Choroid plexus epithelial cell (primary cell): Measurements from ENCODE around the gene TSPAN18.

Experiments
- DNase-seq: peaks from one replicate; pipeline ENCODE4 v3.0.0-alpha.2; 2010; ENCODE audit warnings: low read depth
- H3K4me3 ChIP-seq: 2 replicates; pipeline ENCODE4 v1.5.1; 2011; ENCODE audit warnings: low read depth, mild to moderate bottlenecking, control low read depth, low read length, moderate library complexity
- CTCF ChIP-seq: conservative IDR thresholded peaks from 2 replicates; pipeline ENCODE4 v1.5.1; 2011; ENCODE audit warnings: low read depth, mild to moderate bottlenecking, control low read depth, inconsistent platforms, low read length, moderate library complexity

TSPAN18 gene

GRCh38 chr11:44729063-44729462, 2.3 kb downstream of the TSPAN18 start:
- no peak overlapping the region for H3K4me3 ChIP-seq
- no peak for DNase-seq
- no peak for TF ChIP-seq CTCF

DNA sequence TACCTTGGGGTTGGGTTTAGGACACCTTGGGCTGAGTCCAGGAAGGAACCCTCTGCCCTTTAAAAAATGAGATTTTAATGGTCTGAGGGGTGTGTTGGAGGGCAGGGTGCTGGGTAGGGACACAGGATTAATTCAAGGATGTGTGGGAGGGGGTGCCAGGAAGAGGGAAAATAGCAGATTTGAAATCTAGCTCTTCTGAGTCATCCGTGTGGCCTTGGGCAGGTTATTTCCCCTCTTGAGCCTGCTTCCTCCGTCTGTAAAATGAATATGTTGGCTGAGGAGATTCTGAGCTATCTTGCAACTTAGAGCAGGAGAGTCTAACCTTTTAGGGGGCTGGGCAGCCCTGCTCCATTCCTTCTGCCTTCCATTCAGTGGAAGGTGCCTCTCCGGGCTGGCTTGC, 3.0 kb downstream of the TSPAN18 start:
- no peak for DNase-seq
- no peak overlapping the region for H3K4me3 ChIP-seq
- no peak for TF ChIP-seq CTCF

- TF ChIP-seq CTCF = no peak
- DNase-seq = no peak
- no peak overlapping the region for H3K4me3 ChIP-seq
Observed at GRCh38 chr11:44730775-44731174, 4.0 kb downstream of the TSPAN18 start.

GRCh38 chr11:44731685-44732430, 5.1 kb downstream of the TSPAN18 start:
- TF ChIP-seq CTCF = no peak
- H3K4me3 ChIP-seq = no peak overlapping the region
- no peak for DNase-seq

DNA sequence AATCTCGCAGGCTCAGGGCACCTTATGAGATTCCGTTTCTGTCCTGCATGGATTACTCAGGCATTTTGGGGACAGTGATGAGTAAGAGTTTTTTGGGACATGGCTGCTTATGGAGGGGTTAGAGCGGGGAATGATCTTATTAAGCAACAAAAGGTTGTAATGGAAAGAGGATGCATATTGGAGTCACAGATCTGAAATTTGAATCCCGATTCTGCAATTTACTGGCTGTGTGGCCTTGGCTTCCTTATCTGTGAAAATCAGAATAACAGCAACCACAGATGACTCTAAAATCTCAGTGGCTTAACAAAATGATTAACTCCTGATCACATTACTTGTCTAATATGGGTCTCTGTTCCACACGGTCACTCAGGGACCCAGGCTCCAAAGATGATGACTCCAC, 5.8 kb downstream of the TSPAN18 start:
- no peak for TF ChIP-seq CTCF
- no peak overlapping the region for H3K4me3 ChIP-seq
- DNase-seq = no peak

DNA sequence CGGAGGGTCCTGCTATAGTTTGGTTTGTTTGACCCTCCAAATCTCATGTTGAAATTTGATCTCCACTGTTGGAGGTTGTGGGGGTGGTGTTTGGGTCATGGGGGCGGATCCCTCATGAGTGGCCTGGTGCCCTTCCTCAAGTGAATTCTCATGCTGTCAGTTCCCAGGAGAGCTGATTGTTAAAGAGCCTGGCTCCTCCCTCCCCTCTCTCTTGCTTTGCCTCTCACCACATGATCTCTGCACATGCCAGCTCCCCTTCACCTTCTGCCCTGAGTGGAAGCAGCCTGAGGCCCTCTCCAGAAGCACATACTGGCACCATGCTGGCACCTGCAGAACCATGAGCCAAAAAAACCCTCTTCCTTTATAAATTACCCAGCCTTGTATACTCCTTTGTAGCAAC, 7.1 kb downstream of the TSPAN18 start:
- no peak overlapping the region for H3K4me3 ChIP-seq
- no peak for DNase-seq
- no peak for TF ChIP-seq CTCF

DNA sequence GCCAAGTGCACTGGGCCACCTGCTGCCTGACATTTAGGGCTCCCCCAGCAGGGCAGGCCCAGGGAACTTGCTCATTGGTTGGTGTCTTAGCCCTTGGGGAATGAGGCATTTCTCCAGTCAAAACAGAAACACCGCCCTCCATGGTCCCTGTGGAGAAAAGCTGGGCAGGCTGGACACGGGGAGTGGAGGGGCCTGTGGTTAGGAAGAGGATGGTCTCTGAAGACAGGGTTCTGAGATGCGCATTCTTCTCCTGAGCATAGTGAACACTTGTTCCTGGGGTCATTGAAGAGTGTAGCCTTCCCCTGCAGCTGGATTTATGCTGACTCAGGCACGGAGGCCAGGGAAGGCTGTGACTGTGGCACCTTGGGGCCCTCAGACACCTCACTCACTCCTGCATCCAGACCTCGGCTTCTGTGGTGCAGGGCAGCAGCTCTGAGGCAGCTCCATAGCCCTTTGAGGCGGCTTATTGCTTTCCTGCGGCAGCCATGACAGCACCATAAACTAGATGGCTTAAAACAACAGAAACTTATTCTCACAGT, 8.2 kb downstream of the TSPAN18 start:
- DNase-seq = no peak
- no peak overlapping the region for H3K4me3 ChIP-seq
- no peak for TF ChIP-seq CTCF
